ENCODE measurements around the gene FHIP1B. TPM values are rescaled to one million over a fixed set of nuclear protein-coding genes. Genes with fewer than 3 reads are reported as not detected.

FHIP1B gene
- polyA plus RNA-seq, 1 donor (not counting 4 experiments of a cell fraction or from before 2014, with no cell fraction given): 18.7 TPM

DNA sequence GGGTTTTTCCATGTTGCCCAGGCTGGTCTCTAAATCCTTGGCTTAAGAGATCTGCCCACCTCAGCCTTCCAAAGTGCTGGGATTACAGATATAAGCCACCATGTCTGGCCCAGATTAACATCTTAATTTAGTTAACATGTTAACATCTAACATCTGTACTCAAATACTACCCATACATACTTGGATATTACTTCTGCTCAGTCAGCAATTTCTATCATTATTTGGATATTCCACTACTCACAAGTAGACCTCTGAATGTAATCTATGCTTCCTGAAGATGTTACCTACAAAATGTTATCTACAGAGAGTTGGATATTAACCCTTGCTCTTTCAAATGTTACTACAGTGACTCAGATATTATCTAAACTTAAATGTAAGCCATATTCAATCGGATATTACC, 29.2 kb upstream of the FHIP1B start:
- no peak for DNase-seq (ENCODE audit: low read depth, low spot score)
- no peaks in the 10 kb centered on the region for H3K9me1 ChIP-seq (ENCODE audit: control insufficient read depth, extremely low read depth, insufficient read depth, low read length)
- no peaks in the 10 kb centered on the region for H4K20me1 ChIP-seq (ENCODE audit: control insufficient read depth, extremely low read depth, insufficient read depth, low read length)
- dilution Hi-C loops (cut with MboI; ENCODE audit: extremely low pct_ligation_motif_present, low sequenced_read_pairs): no loop called here
- H3K36me3 ChIP-seq (ENCODE audit: control insufficient read depth in 2 of 2, extremely low read depth in 1 of 2, insufficient read depth in 2 of 2, low read length in 2 of 2): no peaks in the 10 kb centered on the region
- H2AFZ ChIP-seq (ENCODE audit: control insufficient read depth, low read length): no peak overlapping the region
- H3K4me1 ChIP-seq (ENCODE audit: control insufficient read depth, extremely low read depth, insufficient read depth, low read length): peaks cover 2% of the 10 kb centered on the region
- no peak for TF ChIP-seq EZH2 (IDR thresholded peaks at IDR 0.05; ENCODE audit: low read length)
- TF ChIP-seq, protein P1, sequence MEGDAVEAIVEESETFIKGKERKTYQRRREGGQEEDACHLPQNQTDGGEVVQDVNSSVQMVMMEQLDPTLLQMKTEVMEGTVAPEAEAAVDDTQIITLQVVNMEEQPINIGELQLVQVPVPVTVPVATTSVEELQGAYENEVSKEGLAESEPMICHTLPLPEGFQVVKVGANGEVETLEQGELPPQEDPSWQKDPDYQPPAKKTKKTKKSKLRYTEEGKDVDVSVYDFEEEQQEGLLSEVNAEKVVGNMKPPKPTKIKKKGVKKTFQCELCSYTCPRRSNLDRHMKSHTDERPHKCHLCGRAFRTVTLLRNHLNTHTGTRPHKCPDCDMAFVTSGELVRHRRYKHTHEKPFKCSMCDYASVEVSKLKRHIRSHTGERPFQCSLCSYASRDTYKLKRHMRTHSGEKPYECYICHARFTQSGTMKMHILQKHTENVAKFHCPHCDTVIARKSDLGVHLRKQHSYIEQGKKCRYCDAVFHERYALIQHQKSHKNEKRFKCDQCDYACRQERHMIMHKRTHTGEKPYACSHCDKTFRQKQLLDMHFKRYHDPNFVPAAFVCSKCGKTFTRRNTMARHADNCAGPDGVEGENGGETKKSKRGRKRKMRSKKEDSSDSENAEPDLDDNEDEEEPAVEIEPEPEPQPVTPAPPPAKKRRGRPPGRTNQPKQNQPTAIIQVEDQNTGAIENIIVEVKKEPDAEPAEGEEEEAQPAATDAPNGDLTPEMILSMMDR (optimal IDR thresholded peaks at IDR 0.05 in 1 of 3, IDR thresholded peaks at IDR 0.05 in 1 of 3, conservative IDR thresholded peaks at IDR 0.05 in 1 of 3; ENCODE audit: extremely low read depth in 1 of 3, insufficient read depth in 2 of 3, low read length in 3 of 3): no peak
- no peak overlapping the region for H3K9ac ChIP-seq (ENCODE audit: control insufficient read depth, extremely low read depth, insufficient read depth, low read length)
- no peak overlapping the region for H3K4me3 ChIP-seq (ENCODE audit: control insufficient read depth in 2 of 3, extremely low read depth in 1 of 3, insufficient read depth in 2 of 3, low read depth in 1 of 3, low read length in 3 of 3)
- H3K27me3 ChIP-seq (ENCODE audit: control insufficient read depth, extremely low read depth, insufficient read depth, low read length): peaks cover 30% of the 10 kb centered on the region
- no peak overlapping the region for H3K27ac ChIP-seq (ENCODE audit: control insufficient read depth, insufficient read depth, low read length)
- no peaks in the 10 kb centered on the region for H3K79me2 ChIP-seq (ENCODE audit: control insufficient read depth, insufficient read depth, low read length)
- no peak overlapping the region for H3K4me2 ChIP-seq (ENCODE audit: control insufficient read depth, extremely low read depth, insufficient read depth, low read depth, low read length)
- no peak for FAIRE-seq
- no peaks in the 10 kb centered on the region for H3K9me3 ChIP-seq (ENCODE audit: control insufficient read depth, low read depth, low read length)

DNA sequence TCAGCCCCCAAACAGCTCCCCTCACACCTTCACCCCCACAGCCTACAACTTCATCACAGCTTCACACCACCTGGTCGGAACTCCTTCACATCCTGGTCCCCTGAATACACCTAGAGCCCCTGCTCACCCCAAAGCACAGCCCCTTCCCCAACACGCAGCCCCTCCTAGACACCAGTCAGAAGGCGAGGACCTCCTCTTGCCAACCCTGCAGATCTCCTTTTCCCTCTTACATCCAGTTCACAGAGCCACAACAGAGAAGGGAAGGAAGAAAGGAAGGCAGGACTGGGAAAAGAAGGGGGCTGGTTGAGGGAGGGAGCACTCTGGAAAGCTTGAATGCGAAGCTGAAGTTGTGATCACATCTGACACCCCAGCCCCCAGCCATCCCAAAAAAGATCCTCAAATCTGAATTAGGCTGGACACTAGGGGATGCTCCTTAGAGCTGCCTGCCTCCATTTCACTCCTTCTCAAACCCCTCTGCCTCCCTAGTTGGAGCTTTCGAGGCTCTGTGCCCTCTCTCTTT, 25.8 kb upstream of the FHIP1B start:
- no peaks in the 10 kb centered on the region for H3K9me1 ChIP-seq (ENCODE audit: control insufficient read depth, extremely low read depth, insufficient read depth, low read length)
- no peaks in the 10 kb centered on the region for H3K9me3 ChIP-seq (ENCODE audit: control insufficient read depth, low read depth, low read length)
- no peak overlapping the region for H3K4me3 ChIP-seq (ENCODE audit: control insufficient read depth in 2 of 3, extremely low read depth in 1 of 3, insufficient read depth in 2 of 3, low read depth in 1 of 3, low read length in 3 of 3)
- H3K27me3 ChIP-seq (ENCODE audit: control insufficient read depth, extremely low read depth, insufficient read depth, low read length): peaks cover 51% of the 10 kb centered on the region
- H3K27ac ChIP-seq (ENCODE audit: control insufficient read depth, insufficient read depth, low read length): no peak overlapping the region
- no peak overlapping the region for H2AFZ ChIP-seq (ENCODE audit: control insufficient read depth, low read length)
- H3K9ac ChIP-seq (ENCODE audit: control insufficient read depth, extremely low read depth, insufficient read depth, low read length): no peak overlapping the region
- H3K4me2 ChIP-seq (ENCODE audit: control insufficient read depth, extremely low read depth, insufficient read depth, low read depth, low read length): no peak overlapping the region
- DNase-seq (ENCODE audit: low read depth, low spot score) (no peak), FAIRE-seq (no peak)
- no peaks in the 10 kb centered on the region for H4K20me1 ChIP-seq (ENCODE audit: control insufficient read depth, extremely low read depth, insufficient read depth, low read length)
- TF ChIP-seq EZH2 (IDR thresholded peaks at IDR 0.05; ENCODE audit: low read length): peak; percentile 91
- TF ChIP-seq, protein P1 (optimal IDR thresholded peaks at IDR 0.05 in 1 of 3, IDR thresholded peaks at IDR 0.05 in 1 of 3, conservative IDR thresholded peaks at IDR 0.05 in 1 of 3; ENCODE audit: extremely low read depth in 1 of 3, insufficient read depth in 2 of 3, low read length in 3 of 3): no peak
- H3K79me2 ChIP-seq (ENCODE audit: control insufficient read depth, insufficient read depth, low read length): no peaks in the 10 kb centered on the region
- dilution Hi-C loops (cut with MboI; ENCODE audit: extremely low pct_ligation_motif_present, low sequenced_read_pairs): no loop called here
- peaks cover 2% of the 10 kb centered on the region for H3K4me1 ChIP-seq (ENCODE audit: control insufficient read depth, extremely low read depth, insufficient read depth, low read length)
- no peaks in the 10 kb centered on the region for H3K36me3 ChIP-seq (ENCODE audit: control insufficient read depth in 2 of 2, extremely low read depth in 1 of 2, insufficient read depth in 2 of 2, low read length in 2 of 2)

Data from keratinocyte (primary cell).